Nasal cavity respiratory epithelium epithelial cell of viscerocranial mucosa (primary cell): ENCODE data around the gene CASP4. TPM values are rescaled to one million over a fixed set of nuclear protein-coding genes. Genes with fewer than 3 reads are reported as not detected.

Source experiments
- total RNA-seq: library from RNA; depleted of rRNA; stranded (reverse); fragments of >200 nt; gene quantifications from 2 replicates; pipeline ENCODE4 v1.2.3, GENCODE V29; 2014

CASP4 gene
- total RNA-seq = 168 and 201 TPM in 2 replicates

GRCh38 chr11:104968355-104968855 lies at the start of gene CASP4:
Gene CASP4, minus strand, starts transcription at chr11:104968574. Its CDS starts 49 bp downstream, at chr11:104968525.

GRCh38 chr11:104897891-104898684 lies 70.3 kb downstream of the CASP4 start, which contains the start of gene CASP12:
Gene CASP12, minus strand, starts transcription at chr11:104898460.

Other genes starting within 250 kb of the CASP4 start
- not detected in 2 replicates for gene CASP12, start 70.1 kb downstream of the CASP4 start, total RNA-seq
- 0.50 and 1.0 TPM in 2 replicates for gene CASP5, start 54.6 kb upstream of the CASP4 start, total RNA-seq
- 29.7 and 77.0 TPM in 2 replicates for gene CASP1, start 66.6 kb upstream of the CASP4 start, total RNA-seq
- 1.4 and 13.2 TPM in 2 replicates for gene CARD16, start 76.8 kb upstream of the CASP4 start, total RNA-seq
- gene CARD18, start 171.2 kb upstream of the CASP4 start, total RNA-seq = 1.0 TPM in 1 of 2 replicates, not detected in the other